Adrenal gland (tissue), 5 donors: ENCODE data around the gene DEAF1.

Experiments used
- POLR2A ChIP-seq, 2 donors: fragments of 450-650 bp; IDR thresholded peaks; one replicate each; pipeline ENCODE4 v1.6.1; 2017; ENCODE audit warnings: antibody characterized with exemption in 2 of 2, mild to moderate bottlenecking in 2 of 2, moderate library complexity in 1 of 2
- TF ChIP-seq, protein P1 (sequence below), 6 experiments: fragments of 450-650 bp in 4 of 6; fragments of 200-600 bp in 2 of 6; sonication (generic) in 1 of 6; IDR thresholded peaks; 1 replicate in 5 of 6; 2 replicates in 1 of 6; pipeline versions ENCODE4 v1.5.1 to v1.8.0; 2016 to 2021; ENCODE audit warnings: antibody characterized with exemption in 6 of 6, mild to moderate bottlenecking in 2 of 6, moderate library complexity in 1 of 6
- donor health status: DM: no; HTN: no; CAD: no.

DNA sequence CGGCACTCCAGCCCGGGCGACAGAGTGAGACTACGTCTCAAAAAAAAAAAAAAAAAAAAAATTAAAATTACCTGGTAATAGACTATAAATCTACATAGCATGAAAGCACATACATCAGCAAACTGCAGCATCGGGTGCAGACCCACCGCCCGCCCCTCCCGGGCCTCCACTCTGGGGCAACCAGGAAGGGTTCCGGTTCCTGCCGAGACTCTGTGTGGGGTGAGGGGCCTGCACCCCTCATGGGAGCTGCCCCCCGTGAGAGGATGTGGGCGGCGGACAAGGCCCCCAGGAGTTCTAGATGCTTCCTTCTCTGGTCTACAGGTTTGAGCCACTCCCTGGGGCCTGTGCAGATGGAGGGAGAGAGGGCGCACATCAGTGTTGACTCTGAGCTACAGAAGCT, 48.8 kb downstream of the DEAF1 start:
- TF ChIP-seq, protein P1, sequence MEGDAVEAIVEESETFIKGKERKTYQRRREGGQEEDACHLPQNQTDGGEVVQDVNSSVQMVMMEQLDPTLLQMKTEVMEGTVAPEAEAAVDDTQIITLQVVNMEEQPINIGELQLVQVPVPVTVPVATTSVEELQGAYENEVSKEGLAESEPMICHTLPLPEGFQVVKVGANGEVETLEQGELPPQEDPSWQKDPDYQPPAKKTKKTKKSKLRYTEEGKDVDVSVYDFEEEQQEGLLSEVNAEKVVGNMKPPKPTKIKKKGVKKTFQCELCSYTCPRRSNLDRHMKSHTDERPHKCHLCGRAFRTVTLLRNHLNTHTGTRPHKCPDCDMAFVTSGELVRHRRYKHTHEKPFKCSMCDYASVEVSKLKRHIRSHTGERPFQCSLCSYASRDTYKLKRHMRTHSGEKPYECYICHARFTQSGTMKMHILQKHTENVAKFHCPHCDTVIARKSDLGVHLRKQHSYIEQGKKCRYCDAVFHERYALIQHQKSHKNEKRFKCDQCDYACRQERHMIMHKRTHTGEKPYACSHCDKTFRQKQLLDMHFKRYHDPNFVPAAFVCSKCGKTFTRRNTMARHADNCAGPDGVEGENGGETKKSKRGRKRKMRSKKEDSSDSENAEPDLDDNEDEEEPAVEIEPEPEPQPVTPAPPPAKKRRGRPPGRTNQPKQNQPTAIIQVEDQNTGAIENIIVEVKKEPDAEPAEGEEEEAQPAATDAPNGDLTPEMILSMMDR (IDR thresholded peaks at IDR 0.05): no peak
- no peak for TF ChIP-seq POLR2A (IDR thresholded peaks at IDR 0.05)
